ENCODE measurements around the gene DUS2. TPM values are rescaled to one million over a fixed set of nuclear protein-coding genes. Genes with fewer than 3 reads are reported as not detected.
A peak's percentile ranks its signal among the peaks of the same experiment; 100 is the strongest.

DUS2 gene
- total and polyA plus RNA-seq, 9 of the 15 experiments (the other 6 are each of a cell fraction or from before 2014, with no cell fraction given) = 5.8 to 22.5 (median 20.6) TPM

DNA sequence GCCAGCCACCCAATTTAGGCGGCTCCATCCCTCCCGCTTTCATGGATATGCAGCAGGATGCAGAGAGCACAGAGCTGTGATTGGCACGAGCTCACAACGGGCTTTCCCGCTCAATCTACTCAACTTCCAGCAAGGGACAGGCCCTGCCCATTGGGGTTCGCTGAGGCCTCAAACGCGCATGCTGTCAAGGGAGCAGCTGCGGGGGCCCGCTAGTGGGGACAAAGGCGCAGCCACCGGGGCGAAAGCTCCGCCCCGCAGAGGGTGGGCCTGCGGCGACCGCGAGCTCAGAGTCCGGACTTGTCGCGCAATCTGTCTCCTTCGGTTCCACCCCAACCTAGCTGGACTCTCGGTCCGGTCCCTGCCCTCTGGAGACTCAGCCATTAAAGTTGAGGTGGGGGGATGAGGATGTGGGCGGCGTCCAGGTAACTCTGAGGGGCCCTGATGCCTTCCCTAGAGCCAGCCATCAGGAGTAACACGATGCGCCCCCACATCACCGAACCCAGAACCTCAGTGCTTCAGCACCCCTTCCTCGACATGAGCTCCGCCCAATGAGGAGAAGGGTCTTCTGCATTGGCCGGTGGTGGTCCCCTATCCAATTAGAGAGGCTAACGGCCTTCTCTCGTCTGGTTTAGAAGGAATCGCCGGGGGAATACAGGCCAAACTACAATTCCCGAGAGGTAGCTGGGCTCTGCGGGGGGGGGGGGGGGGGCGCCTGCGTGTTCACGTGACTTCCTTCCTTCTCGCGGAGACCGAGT, 61.6 kb downstream of the DUS2 start (continued):
- TF ChIP-seq SMAD3 (CRISPR knock-in tag; conservative IDR thresholded peaks at IDR 0.05) = 0 out of 2 replicates have a peak, but pooled peaks have one; percentile 5
- TF ChIP-seq ZSCAN29 (IDR thresholded peaks at IDR 0.05) = peak; percentile 16; the same call in 1 of the 2 replicates
- peak; percentile 83 for TF ChIP-seq EP400 (IDR thresholded peaks at IDR 0.05)
- TF ChIP-seq IRF9 (tag; IDR thresholded peaks at IDR 0.05) = no peak
- no peak for TF ChIP-seq ZNF518B (CRISPR knock-in tag; IDR thresholded peaks at IDR 0.05)
- TF ChIP-seq ASH1L (IDR thresholded peaks at IDR 0.05; ENCODE audit: borderline replicate concordance, low read depth, partially characterized antibody) = no peak
- TF ChIP-seq PRMT5 (CRISPR knock-in tag; IDR thresholded peaks at IDR 0.05) = no peak
- no peak for TF ChIP-seq RBM15 (IDR thresholded peaks at IDR 0.05; ENCODE audit: insufficient read depth, low read length)
- no peak; a peak in 1 of 4 replicates for TF ChIP-seq TBL1XR1 (IDR thresholded peaks at IDR 0.05; ENCODE audit: low read length in 2 of 2)
- no peak for TF ChIP-seq NR2C1 (IDR thresholded peaks at IDR 0.05)
- TF ChIP-seq NR2C1 (tag; IDR thresholded peaks at IDR 0.05) = no peak; the same call in 1 of the 2 replicates
- TF ChIP-seq BDP1 (IDR thresholded peaks at IDR 0.05; ENCODE audit: insufficient read depth, insufficient read length) = no peak
- TF ChIP-seq POLR3G (IDR thresholded peaks at IDR 0.05; ENCODE audit: extremely low read depth, insufficient read length, insufficient replicate concordance) = no peak
- no peak for TF ChIP-seq ZNF41 (CRISPR knock-in tag; conservative IDR thresholded peaks at IDR 0.05)
- peak; percentile 34 for TF ChIP-seq RBM39 (optimal IDR thresholded peaks at IDR 0.05; ENCODE audit: low read depth, low read length)
- TF ChIP-seq OTX1 (CRISPR knock-in tag; IDR thresholded peaks at IDR 0.05) = peak; percentile 56; the same call in 1 of the 2 replicates
- no peak for TF ChIP-seq NONO (IDR thresholded peaks at IDR 0.05; ENCODE audit: low read depth in 2 of 2, low read length in 1 of 2)
- TF ChIP-seq FOXA1 (IDR thresholded peaks at IDR 0.05; ENCODE audit: borderline replicate concordance) = no peak
- TF ChIP-seq NCOA2 (IDR thresholded peaks at IDR 0.05; ENCODE audit: partially characterized antibody in 2 of 2) = no peak
- TF ChIP-seq RCOR1 (IDR thresholded peaks at IDR 0.05; ENCODE audit: borderline replicate concordance in 1 of 2, low read depth in 2 of 2, low read length in 2 of 2) = peak in 1 of 2 experiments; percentile 69; a peak in 2 of 4 replicates
- no peak for TF ChIP-seq ZNF124 (CRISPR knock-in tag; IDR thresholded peaks at IDR 0.05)
- TF ChIP-seq MEF2D (tag; conservative IDR thresholded peaks at IDR 0.05; ENCODE audit: low read depth) = 0 out of 2 replicates have a peak, but pooled peaks have one; percentile 58
- peak; percentile 68; the same call in 1 of the 2 replicates for TF ChIP-seq POLR2AphosphoS5 (IDR thresholded peaks at IDR 0.05; ENCODE audit: control insufficient read depth, insufficient read depth, low read depth, low read length)
